ENCODE measurements around the gene VCL. TPM values are rescaled to one million over a fixed set of nuclear protein-coding genes. Genes with fewer than 3 reads are reported as not detected.
"Not testable (repeated sequence)": the region's sequence is repeated elsewhere in the genome, so short reads cannot be mapped to it uniquely, and the experiment has no call there.

The VCL gene
- total and polyA plus RNA-seq, 8 donors: 90.6 to 195 (median 98.2) TPM

- H3K36me3 ChIP-seq: no peaks in the 10 kb centered on the region
- no peak for ATAC-seq
- TF ChIP-seq, protein P1, sequence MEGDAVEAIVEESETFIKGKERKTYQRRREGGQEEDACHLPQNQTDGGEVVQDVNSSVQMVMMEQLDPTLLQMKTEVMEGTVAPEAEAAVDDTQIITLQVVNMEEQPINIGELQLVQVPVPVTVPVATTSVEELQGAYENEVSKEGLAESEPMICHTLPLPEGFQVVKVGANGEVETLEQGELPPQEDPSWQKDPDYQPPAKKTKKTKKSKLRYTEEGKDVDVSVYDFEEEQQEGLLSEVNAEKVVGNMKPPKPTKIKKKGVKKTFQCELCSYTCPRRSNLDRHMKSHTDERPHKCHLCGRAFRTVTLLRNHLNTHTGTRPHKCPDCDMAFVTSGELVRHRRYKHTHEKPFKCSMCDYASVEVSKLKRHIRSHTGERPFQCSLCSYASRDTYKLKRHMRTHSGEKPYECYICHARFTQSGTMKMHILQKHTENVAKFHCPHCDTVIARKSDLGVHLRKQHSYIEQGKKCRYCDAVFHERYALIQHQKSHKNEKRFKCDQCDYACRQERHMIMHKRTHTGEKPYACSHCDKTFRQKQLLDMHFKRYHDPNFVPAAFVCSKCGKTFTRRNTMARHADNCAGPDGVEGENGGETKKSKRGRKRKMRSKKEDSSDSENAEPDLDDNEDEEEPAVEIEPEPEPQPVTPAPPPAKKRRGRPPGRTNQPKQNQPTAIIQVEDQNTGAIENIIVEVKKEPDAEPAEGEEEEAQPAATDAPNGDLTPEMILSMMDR (IDR thresholded peaks at IDR 0.05): no peak
- peaks cover 25 to 66% of the 10 kb centered on the region in 2 donors for H3K4me1 ChIP-seq
- DNase-seq: no peak
- intact Hi-C loops (cut with DNase I): no loop called here
- peak overlapping the region in 1 of 2 donors; percentile 65 for H3K27ac ChIP-seq
- no peaks in the 10 kb centered on the region for H3K27me3 ChIP-seq
- H3K9me3 ChIP-seq: no peaks in the 10 kb centered on the region
- H3K4me3 ChIP-seq: no peak overlapping the region
Observed at GRCh38 chr10:74013004-74013403, 15.1 kb downstream of the VCL start.

GRCh38 chr10:74014574-74014973 lies 16.7 kb downstream of the VCL start:
- H3K36me3 ChIP-seq; intact Hi-C loops (cut with DNase I); ATAC-seq; DNase-seq; H3K27me3 ChIP-seq; H3K27ac ChIP-seq; H3K4me3 ChIP-seq; H3K9me3 ChIP-seq: not testable (repeated sequence)
- H3K4me1 ChIP-seq: peaks cover 25 to 65% of the 10 kb centered on the region in 2 donors

DNA sequence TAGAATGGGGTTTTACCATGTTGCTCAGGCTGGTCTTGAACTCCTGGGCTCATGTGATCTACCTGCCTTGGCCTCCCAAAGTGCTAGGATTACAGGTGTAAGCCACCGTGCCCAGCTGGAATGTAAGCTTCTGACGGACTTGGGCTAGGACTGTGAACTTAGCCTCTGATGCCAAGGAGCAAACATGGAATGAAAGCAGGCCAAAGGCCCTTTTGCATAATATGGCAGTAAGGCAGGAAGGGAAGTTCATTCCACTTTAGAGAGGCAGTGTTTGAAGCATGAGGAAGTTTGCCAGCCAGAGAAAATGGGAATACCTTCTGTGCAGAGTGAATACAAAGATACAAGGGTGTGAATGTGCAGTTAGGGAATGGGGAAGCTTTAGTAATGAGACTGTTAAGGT lies 20.3 kb downstream of the VCL start:
- Histone ChIP-seq H3K4me3 (no peak overlapping the region), H3K36me3 (no peaks in the 10 kb centered on the region), H3K9me3 (no peaks in the 10 kb centered on the region), H3K27ac (no peak overlapping the region), H3K27me3 (no peaks in the 10 kb centered on the region), H3K4me1 (peaks cover 0 to 62% of the 10 kb centered on the region in 2 donors)
- peak; percentile 66 for ATAC-seq
- intact Hi-C loops (cut with DNase I): no loop called here
- TF ChIP-seq, protein P1 (IDR thresholded peaks at IDR 0.05): no peak
- no peak for DNase-seq

DNA sequence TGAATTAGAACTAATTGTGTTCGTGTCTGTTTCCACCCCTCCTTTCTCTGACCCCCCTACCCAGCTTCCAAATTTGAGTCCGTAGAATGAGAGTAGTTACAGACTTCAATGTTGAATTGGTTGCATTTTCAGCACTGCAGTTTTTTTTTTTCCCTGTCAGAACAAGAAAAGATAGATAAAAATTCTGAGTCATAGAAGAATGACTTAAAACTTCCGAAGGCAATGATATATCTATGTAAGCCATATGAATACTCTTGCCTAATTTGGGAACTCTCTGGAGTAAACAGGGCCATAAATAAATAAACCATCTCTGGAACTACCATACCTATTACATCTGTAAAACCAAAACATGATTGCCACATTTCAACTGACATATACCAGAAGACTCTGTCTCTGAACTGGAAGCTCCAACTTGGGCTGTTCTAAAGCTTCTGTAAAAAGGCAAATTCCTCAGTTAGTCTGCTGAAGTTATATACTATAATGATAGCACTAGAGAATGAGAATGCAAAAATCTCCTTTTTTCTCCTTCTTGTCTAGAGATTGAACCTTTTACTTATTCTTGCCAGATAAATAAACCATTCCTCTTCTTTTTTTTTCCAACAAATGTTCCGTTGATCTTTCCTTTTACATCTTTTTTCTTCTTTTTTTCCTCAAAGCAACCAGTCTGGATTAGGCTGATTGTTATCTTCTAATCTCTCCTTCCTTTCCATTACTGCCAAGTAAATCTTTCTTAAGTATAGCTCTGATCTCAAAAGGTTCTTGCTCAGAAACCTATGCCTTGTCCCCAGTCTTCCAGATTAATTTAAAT lies 23.5 kb downstream of the VCL start:
- DNase-seq (no peak), ATAC-seq (no peak)
- intact Hi-C loops (cut with DNase I): no loop called here
- Histone ChIP-seq H3K4me1 (peaks cover 6 to 66% of the 10 kb centered on the region in 2 donors), H3K4me3 (no peak overlapping the region), H3K36me3 (no peaks in the 10 kb centered on the region), H3K27ac (peak overlapping the region in 1 of 2 donors; percentile 13), H3K27me3 (no peaks in the 10 kb centered on the region), H3K9me3 (no peaks in the 10 kb centered on the region)
- TF ChIP-seq, protein P1 (IDR thresholded peaks at IDR 0.05): no peak

DNA sequence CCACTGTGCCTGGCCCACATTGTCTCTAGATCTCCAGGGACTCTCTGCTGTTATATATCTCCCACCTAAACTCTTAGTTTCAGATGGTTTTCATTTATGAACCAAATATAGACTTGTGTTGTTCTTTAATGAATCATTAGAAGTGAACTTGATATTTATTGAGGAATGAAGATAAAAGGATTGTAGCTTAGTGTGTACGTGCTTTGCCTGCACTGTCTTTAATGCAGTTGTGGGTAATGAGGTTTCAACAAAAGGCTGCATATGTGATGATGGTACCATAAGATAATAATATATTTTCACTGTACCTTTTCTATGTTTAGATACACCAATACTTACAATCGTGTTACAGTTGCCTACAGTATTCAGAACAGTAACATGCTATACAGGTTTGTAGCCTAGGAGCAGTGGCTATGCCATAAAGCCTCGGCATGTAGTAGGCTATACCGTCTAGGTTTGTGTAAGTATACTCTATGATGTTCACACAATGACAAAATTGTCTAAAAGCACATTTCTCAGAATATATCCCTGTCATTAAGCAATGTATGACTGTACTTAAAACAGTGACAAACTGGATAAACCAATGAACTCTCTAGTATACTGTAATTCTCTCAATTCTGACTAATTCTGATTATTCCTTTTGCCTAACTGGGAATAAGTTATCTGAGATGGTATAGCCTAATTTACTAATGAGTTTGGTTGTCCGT lies 25.2 kb downstream of the VCL start:
- peaks cover 0 to 4% of the 10 kb centered on the region in 2 donors for H3K36me3 ChIP-seq
- TF ChIP-seq, protein P1 (IDR thresholded peaks at IDR 0.05): no peak
- no peaks in the 10 kb centered on the region for H3K9me3 ChIP-seq
- no peak overlapping the region for H3K4me3 ChIP-seq
- ATAC-seq (no peak), DNase-seq (no peak)
- peaks cover 6 to 71% of the 10 kb centered on the region in 2 donors for H3K4me1 ChIP-seq
- no peak overlapping the region for H3K27ac ChIP-seq
- H3K27me3 ChIP-seq: no peaks in the 10 kb centered on the region
- intact Hi-C loops (cut with DNase I): no loop called here
